H1 (cell line): ENCODE results near the gene RGL1. TPM values are rescaled to one million over a fixed set of nuclear protein-coding genes. Genes with fewer than 3 reads are reported as not detected.

Experiments used
- ASH2L ChIP-seq: fragments of 200-600, 300-600 bp; sonication (generic); IDR thresholded peaks from one replicate; pipeline ENCODE4 v1.7.1; 2017; ENCODE audit warnings: low read length
- BRCA1 ChIP-seq: IDR thresholded peaks from 2 replicates; pipeline ENCODE4 v1.6.1; 2012; ENCODE audit warnings: low read depth, low read length, improper control_type of control experiment
- CHD1 ChIP-seq: IDR thresholded peaks from 2 replicates; pipeline ENCODE4 v1.6.1; 2012; ENCODE audit warnings: low read depth, low read length, improper control_type of control experiment
- JUND ChIP-seq: IDR thresholded peaks from 2 replicates; pipeline ENCODE4 v1.6.1; 2011; ENCODE audit warnings: mild to moderate bottlenecking, improper control_type of control experiment, low read length
- KDM4A ChIP-seq: IDR thresholded peaks from one replicate; pipeline ENCODE4 v1.7.1; 2012; ENCODE audit warnings: low read depth, mild to moderate bottlenecking, moderate library complexity, low read length, inconsistent platforms; ENCODE audit not compliant: severe bottlenecking
- POLR2AphosphoS5 ChIP-seq: IDR thresholded peaks from 2 replicates; pipeline ENCODE4 v1.6.1; 2011; ENCODE audit warnings: low read depth, low read length
- RFX5 ChIP-seq: IDR thresholded peaks from 2 replicates; pipeline ENCODE4 v1.6.1; 2011; ENCODE audit warnings: low read depth, low read length, improper control_type of control experiment, borderline replicate concordance
- SP4 ChIP-seq: IDR thresholded peaks from 2 replicates; pipeline ENCODE4 v1.6.1; 2012; ENCODE audit warnings: low read length, inconsistent platforms
- SUZ12 ChIP-seq: fragments of 200-600 bp; sonication (generic); IDR thresholded peaks from 2 replicates; pipeline ENCODE4 v1.6.1; 2012; ENCODE audit warnings: mild to moderate bottlenecking, inconsistent platforms, low read length, moderate library complexity, mixed read lengths
- TAF7 ChIP-seq: optimal IDR thresholded peaks from 2 replicates; pipeline ENCODE3; 2011; ENCODE audit warnings: low read depth, mild to moderate bottlenecking, inconsistent platforms, low read length, moderate library complexity, borderline replicate concordance
- ZNF274 ChIP-seq: IDR thresholded peaks from 2 replicates; pipeline ENCODE4 v1.7.0; 2012; ENCODE audit warnings: low read length, borderline replicate concordance; ENCODE audit errors: extremely low read depth
- polyA plus RNA-seq, 7 experiments: library from polyadenylated mRNA; depleted of rRNA in 3 of 7; stranded (reverse) in 5 of 7; unstranded in 2 of 7; fragments of >200 nt in 5 of 7; fragments of 200-250 nt in 2 of 7; gene quantifications; 1 replicate in 5 of 7; 2 replicates in 1 of 7; 4 replicates in 1 of 7; pipeline versions ENCODE4 v1.2.1 to v1.2.3, GENCODE V29; 2011 to 2013; ENCODE audit warnings: missing spikeins in 2 of 7, mixed read lengths in 2 of 7
- total RNA-seq: library from RNA; stranded (reverse); fragmentation: NEBNext Ultra II Directional; extraction: Animal tissue kit (Norgen Biotek cat#: 25700); gene quantifications from 2 replicates; pipeline ENCODE4 v1.2.1, GENCODE V29; 2021

Gene RGL1
- total and polyA plus RNA-seq, 2 of the 8 experiments (the other 6 are each of a cell fraction or from before 2014, with no cell fraction given): 0.98 to 2.4 TPM

- TF ChIP-seq SP4 (no peak), ZNF274 (no peak), CHD1 (no peak), POLR2AphosphoS5 (no peak), JUND (no peak), SUZ12 (no peak), RFX5 (no peak), KDM4A (no peak), TAF7 (no peak), BRCA1 (no peak), ASH2L (no peak)
These were observed 72.3 kb downstream of the RGL1 start (continued) for GRCh38 chr1:183877053-183877720.
